GM19328 (cell line): ENCODE results near the gene FAM135A.
A peak's percentile ranks its signal among the peaks of the same experiment; 100 is the strongest.

ENCODE experiments used
- ATAC-seq: cut with Tn5 transposase; IDR thresholded peaks from one replicate; pipeline ENCODE4 v1.9.1; 2021; ENCODE audit warnings: mild to moderate bottlenecking, moderate library complexity; ENCODE audit not compliant: unreplicated experiment

FAM135A gene

GRCh38 chr6:70413114-70413991 lies at the start of gene FAM135A:
Gene FAM135A, plus strand, starts transcription at chr6:70413508. Its CDS starts 14,835 bp downstream, at chr6:70428343.
- ATAC-seq: peak; percentile 82

GRCh38 chr6:70363741-70364493 lies 49.4 kb upstream of the FAM135A start:
- no peak for ATAC-seq

- peak; percentile 76 for ATAC-seq
Measured at GRCh38 chr6:70369332-70369950, 43.9 kb upstream of the FAM135A start.

GRCh38 chr6:70370496-70370895 lies 42.8 kb upstream of the FAM135A start:
- ATAC-seq: no peak

GRCh38 chr6:70371454-70372105 lies 41.7 kb upstream of the FAM135A start:
- no peak for ATAC-seq

- ATAC-seq: no peak
Measured at GRCh38 chr6:70375166-70375565, 38.1 kb upstream of the FAM135A start.

GRCh38 chr6:70375882-70376281 lies 37.4 kb upstream of the FAM135A start:
- ATAC-seq: no peak

GRCh38 chr6:70376628-70377027 lies 36.7 kb upstream of the FAM135A start:
- no peak for ATAC-seq

GRCh38 chr6:70377372-70377771 lies 35.9 kb upstream of the FAM135A start:
- ATAC-seq: no peak

- ATAC-seq: no peak
Measured at GRCh38 chr6:70379473-70380013, 33.8 kb upstream of the FAM135A start.

GRCh38 chr6:70380252-70380651 lies 33.1 kb upstream of the FAM135A start:
- ATAC-seq: peak; percentile 90

GRCh38 chr6:70380771-70381416 lies 32.4 kb upstream of the FAM135A start:
- peak; percentile 9 for ATAC-seq

- no peak for ATAC-seq
Measured at GRCh38 chr6:70381417-70381782, 31.9 kb upstream of the FAM135A start.

- ATAC-seq: no peak
Measured at GRCh38 chr6:70385901-70386300, 27.4 kb upstream of the FAM135A start.

GRCh38 chr6:70388814-70389213 lies 24.5 kb upstream of the FAM135A start:
- no peak for ATAC-seq

- no peak for ATAC-seq
Measured at GRCh38 chr6:70389261-70389660, 24.0 kb upstream of the FAM135A start.

GRCh38 chr6:70390067-70390466 lies 23.2 kb upstream of the FAM135A start:
- no peak for ATAC-seq

GRCh38 chr6:70391492-70391891 lies 21.8 kb upstream of the FAM135A start:
- no peak for ATAC-seq

GRCh38 chr6:70394518-70395300 lies 18.6 kb upstream of the FAM135A start:
- no peak for ATAC-seq

- ATAC-seq: no peak
Measured at GRCh38 chr6:70395301-70395672, 18.0 kb upstream of the FAM135A start.
